GM19025 (cell line): ENCODE results near the gene PBRM1.

ENCODE experiments used
- ATAC-seq: cut with Tn5 transposase; IDR thresholded peaks from one replicate; pipeline ENCODE4 v1.9.1; 2021; ENCODE audit warnings: mild to moderate bottlenecking, low read depth, moderate library complexity; ENCODE audit not compliant: unreplicated experiment

The PBRM1 gene

DNA sequence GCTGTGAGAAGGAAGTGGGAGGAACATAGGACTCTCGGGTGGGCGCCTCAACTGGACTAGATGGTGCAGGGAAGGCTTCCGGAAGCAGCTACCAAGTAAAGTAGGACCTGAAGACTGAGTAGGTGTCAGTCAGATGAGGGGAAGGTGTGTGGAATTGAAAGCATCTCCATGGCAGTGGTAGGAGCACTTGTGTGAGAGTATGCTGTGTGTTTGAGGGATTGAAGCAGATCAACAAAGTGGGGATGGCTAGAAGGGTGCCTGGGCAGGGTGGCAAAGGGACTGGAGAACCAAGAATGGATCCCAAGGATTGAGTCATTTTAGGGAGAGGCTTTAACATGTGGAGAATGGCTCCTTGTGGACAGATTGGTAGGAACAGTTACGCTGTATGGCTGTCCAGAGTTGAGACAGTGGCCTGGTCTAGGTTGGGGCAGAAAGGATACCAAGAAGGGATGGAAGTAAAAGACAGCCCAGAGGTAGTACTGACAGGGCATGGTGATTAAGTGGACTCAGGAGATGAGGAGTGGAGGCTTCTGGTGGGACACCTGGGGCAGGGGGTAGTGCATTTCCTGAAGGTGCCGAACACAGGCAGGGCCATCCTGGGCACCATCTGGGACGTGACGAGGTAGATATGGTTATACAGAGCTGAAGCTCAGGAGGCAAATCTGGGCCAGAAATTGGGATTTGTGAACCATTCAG lies 147.8 kb downstream of the PBRM1 start:
- no peak for ATAC-seq

DNA sequence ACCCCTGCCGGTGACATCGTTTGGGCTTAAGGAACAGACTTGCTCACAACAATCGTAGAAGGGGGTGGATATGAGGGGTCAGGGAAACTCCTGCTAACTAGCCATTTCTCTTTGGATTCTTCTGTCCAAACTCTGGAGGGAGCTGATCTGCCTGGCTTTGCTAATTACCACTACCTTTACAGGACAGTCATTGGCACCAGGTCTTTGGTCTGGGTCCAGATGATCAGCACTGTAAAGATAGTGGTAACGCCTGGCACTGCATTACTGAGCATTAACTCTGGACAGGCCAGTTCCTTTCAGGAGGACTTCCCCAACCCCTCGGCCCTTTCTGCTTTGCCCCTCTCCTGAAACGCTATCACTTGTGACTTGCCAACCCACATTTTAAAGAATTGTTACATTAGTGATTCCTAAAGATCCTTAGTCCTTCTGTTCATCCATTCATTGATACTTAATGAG lies 148.5 kb downstream of the PBRM1 start:
- ATAC-seq = no peak

- ATAC-seq = peak; percentile 79
Measured at GRCh38 chr3:52536369-52537164, 149.1 kb downstream of the PBRM1 start, which contains the start of gene UQCC5. UQCC5 (plus strand) TSS chr3:52536605; CDS start chr3:52536756, 151 bp downstream.

DNA sequence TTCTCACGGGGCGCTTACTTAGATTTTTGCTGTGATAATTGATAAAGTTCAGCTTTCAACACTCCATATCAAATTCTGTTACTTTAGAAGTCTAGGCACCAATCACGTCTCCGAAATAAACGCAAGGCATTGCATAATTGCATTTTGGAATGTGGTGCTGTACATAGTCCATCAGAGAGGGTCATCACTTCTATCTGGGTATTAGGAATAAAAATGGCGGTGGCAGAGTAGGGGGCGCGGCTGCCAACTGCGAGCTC lies 149.7 kb downstream of the PBRM1 start:
- ATAC-seq = no peak

GRCh38 chr3:52535411-52536111 lies 150.2 kb downstream of the PBRM1 start:
- no peak for ATAC-seq

- ATAC-seq = no peak
Measured at GRCh38 chr3:52534281-52535183, 151.2 kb downstream of the PBRM1 start.

- ATAC-seq = peak; percentile 38
Measured at GRCh38 chr3:52533623-52534280, 152.0 kb downstream of the PBRM1 start, which contains the start of gene NT5DC2. NT5DC2 (minus strand) TSS chr3:52533857; CDS start chr3:52533737, 120 bp downstream.

DNA sequence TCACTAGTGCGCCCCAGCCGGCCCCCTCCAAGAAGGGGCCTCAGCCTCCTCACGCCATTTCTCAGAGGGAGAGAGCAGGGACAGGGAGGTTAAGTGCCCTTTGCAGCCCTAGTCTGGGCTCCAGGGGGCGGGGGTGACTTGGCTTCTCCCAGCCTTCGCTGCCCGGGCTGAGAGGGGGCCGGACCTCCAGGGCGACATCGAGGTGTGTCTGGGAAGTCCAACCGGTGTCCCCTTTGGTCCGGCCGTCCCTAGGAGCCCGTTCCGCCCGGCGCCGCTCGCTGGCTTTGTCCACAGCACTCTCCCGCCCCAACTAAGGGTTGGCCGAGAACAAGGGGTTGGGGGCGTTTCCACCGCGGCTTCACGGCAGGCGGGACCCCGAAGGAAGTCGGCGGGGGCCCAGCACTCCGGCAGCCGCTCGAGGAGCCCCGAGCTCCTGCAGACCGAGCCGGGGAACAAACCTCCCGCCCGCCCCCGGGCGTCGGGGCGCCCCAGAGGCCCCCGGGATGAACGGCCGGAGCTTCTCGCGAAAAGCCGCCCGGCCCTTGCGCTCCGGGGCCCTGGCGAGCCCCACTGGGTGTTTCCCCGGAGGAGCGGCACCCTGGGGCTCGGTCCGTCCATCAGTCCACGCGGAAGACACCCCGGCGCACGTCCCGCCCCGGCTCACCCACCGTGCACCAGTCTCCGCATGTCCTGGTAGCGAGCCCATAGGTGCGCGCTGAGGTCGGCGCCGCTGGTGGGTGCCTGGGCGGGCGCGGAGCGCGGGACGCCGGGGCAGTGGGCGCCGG lies 152.7 kb downstream of the PBRM1 start:
- ATAC-seq = no peak

DNA sequence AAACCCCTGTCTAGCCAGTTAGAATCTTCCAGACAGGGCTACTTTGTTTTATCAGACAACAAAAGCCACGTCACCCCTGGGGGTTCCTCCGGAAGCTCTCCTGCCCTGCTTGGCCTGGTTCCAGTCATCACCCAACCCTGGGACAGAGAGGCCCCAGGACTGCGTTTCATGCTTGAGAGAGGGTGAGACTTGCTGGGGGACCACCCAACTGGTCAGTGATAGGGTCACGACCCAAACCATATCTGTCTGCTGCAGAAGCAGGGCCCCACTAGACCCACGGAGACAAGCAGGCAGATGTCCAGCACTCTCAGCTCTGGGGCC lies 153.2 kb downstream of the PBRM1 start:
- ATAC-seq = no peak

GRCh38 chr3:52531860-52532516 lies 153.7 kb downstream of the PBRM1 start:
- no peak for ATAC-seq

DNA sequence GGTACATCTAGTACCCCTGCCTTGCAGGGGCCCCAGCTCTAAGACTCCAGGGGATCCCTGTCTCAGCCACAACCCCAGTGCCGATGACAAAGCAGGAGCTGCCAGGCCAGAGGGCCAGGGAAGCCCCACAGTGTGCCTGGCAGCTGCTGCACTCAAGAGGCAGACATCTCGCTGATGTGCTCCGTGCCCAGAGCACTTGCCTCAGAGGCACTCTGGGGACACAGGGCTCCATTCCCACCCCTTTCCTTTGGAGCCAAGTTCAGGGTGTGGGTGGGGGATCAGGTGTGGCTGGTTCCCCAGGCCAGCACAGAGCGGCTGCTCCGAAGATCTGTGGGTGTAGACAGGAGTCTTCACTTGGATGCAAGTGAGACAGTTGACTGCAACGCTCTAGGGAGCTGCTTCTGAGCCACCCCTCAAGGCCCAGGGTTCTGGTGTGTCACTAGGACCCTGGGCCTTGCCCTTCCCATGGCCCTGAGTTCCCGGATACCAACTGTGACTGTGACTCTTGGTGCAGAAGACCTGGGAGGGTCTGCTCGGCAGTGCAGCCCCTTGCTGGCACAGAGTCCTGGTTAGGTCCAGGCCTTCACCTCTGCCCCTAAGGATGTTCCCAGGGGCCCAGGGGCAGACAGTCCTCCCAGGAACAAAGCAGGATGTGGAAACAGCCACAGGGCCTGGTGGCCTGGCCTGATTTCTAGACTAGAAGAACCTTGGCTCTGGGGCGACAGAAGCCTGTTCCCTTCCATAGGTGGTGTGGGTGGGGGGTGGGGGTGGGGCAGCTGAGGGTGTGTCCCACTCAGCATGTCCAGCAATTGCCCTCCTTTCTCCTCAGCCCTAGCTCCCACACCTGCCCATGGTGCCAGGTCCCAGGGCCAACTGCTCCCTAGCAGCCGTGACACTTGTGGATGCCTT lies 154.5 kb downstream of the PBRM1 start:
- no peak for ATAC-seq

DNA sequence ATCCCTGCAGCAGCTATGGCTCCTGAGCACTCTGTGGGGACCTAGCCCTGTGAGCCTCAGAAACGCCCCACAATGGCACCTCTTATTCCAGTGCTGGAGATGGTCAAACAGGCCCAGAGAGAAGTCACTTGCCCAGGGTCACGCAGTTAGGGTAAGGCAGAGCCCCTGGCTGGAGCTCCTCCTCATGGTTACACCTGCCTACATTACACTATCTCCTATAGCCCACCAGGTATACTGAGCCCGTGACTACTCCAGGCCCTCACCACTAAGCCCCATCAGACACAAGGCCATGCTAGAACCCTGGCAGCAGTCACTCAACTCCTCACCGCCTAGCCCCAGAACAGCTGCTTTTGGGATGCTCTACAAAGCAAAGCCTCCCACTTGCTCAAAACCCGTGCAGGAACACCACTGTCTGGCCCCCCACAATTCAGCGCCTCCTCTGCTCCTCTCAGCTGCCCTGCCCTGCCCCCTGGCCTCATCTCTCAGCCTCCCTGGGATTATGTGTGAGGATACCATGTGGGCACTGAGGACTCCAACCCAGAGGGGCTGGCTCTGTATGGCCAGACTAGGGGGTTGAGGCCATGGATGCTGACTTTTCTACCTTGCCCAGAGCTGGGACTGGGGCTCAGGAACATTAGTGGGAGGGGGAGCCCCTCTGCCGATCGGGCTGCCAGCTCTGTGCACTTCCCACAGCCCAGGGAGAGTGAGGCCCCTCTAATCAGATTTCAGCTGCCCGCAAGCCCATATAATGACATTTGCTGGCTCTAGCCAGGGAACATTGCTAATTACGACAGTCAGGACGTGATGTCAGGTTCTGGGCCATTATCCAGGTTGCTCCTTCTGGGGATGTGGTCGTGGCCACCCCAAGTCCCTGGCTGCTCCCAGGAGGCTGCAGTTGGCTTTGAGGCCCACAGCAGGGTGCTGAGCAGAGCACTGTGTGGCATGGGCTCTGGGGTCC lies 156.1 kb downstream of the PBRM1 start:
- no peak for ATAC-seq

GRCh38 chr3:52528586-52529375 lies 156.9 kb downstream of the PBRM1 start:
- ATAC-seq = no peak

GRCh38 chr3:52527732-52528585 lies 157.8 kb downstream of the PBRM1 start:
- ATAC-seq = no peak
